Activated CD8-positive, alpha-beta T cell treated with anti-CD3 and anti-CD28 coated beads, Interleukin-2, amount 10 ng/mL, durations not matched to agents 7 days and 5 days (primary cell): ENCODE results near the gene LRRC45. TPM values are rescaled to one million over a fixed set of nuclear protein-coding genes. Genes with fewer than 3 reads are reported as not detected.

Source experiments
- ATAC-seq: fragments of 150-1000 bp; cut with Tn5 transposase; one replicate; pipeline ENCODE4 v1.10.0; 2021; ENCODE audit warnings: moderate library complexity
- CTCF ChIA-PET: fragments of 350-600 bp; sonication (Branson Sonifier 250); formaldehyde crosslinking; loops from one replicate; lab custom pipeline; 2021; ENCODE audit warnings: antibody characterized with exemption; lab: Charles Lee
- POLR2A ChIA-PET: fragments of 350-600 bp; sonication (Branson Sonifier 250); formaldehyde crosslinking; loops from one replicate; lab custom pipeline; 2021; ENCODE audit warnings: antibody characterized with exemption; lab: Charles Lee
- DNase-seq: peaks from one replicate; pipeline ENCODE4 v3.0.0-alpha.2; 2020
- H3K27ac Mint-ChIP-seq: one replicate; pipeline ENCODE4 v1.8.0; 2021; ENCODE audit warnings: mild to moderate bottlenecking, mixed read lengths
- H3K27me3 Mint-ChIP-seq: one replicate; pipeline ENCODE4 v1.8.0; 2021; ENCODE audit warnings: low read depth, mixed read lengths
- H3K36me3 Mint-ChIP-seq: one replicate; pipeline ENCODE4 v1.8.0; 2021; ENCODE audit warnings: low read depth, mixed read lengths
- H3K4me1 Mint-ChIP-seq: one replicate; pipeline ENCODE4 v1.8.0; 2021; ENCODE audit warnings: low read depth, mixed read lengths
- H3K4me3 Mint-ChIP-seq: one replicate; pipeline ENCODE4 v1.8.0; 2021; ENCODE audit warnings: mild to moderate bottlenecking, mixed read lengths
- H3K9me3 Mint-ChIP-seq: one replicate; pipeline ENCODE4 v1.8.0; 2022; ENCODE audit warnings: mixed read lengths; ENCODE audit not compliant: insufficient read depth
- total RNA-seq, 2 experiments: library from RNA; stranded (reverse); gene quantifications; one replicate each; pipeline ENCODE4 v1.2.3, GENCODE V29; 2021

Gene LRRC45
- total RNA-seq, 2 experiments from 2014 or later = 58.3 to 58.9 TPM

DNA sequence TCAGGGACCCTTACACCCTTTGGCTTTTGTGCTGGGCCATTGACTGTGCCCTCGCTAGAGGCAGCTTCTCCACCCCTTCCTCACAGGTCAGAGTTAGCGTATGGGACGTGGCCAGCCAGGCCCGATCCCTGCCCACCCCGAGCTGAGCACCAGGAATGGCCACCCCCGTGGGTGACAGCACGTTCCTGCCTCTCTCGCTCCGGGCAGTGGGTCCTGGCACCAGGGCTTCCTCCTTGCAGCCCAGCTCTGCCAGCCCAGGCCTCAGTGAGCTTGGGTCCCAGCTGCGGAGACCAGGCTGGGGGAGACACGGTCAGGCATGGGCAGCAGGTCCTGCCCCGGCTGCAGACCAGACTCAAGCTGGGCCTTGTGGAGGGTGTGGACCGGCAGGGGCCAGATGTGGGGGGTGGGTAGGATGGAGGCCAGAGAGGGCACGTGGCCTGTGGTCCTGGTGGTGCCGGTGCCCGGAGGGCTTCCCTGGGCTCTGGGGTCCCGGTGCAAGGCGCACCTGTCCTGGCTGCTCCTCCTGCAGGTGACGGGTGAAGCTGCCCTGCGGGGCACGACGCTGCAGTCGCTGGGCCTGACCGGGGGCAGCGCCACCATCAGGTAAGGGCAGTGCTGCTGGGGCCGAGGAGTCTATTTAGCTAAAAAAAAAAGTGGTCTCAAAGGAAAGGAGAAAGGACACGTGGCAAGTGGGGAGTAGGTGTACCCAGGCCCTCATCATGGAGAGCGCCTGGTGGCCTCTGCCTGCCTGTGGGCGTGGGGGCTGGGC is 27.5 kb upstream of the LRRC45 start:
- Mint-ChIP-seq H3K4me1 (no peaks in the 10 kb centered on the region), H3K9me3 (no peaks in the 10 kb centered on the region), H3K36me3 (no peaks in the 10 kb centered on the region), H3K4me3 (no peak overlapping the region), H3K27me3 (no peaks in the 10 kb centered on the region), H3K27ac (no peak overlapping the region)
- CTCF ChIA-PET = interaction anchor here (1.0 kb wide), 1 partner anchor 36 kb away, joined by 3 read pairs; no protein-coding TSS in a partner anchor
- POLR2A ChIA-PET = no interaction called here
- DNase-seq = no peak
- no peak for ATAC-seq

DNA sequence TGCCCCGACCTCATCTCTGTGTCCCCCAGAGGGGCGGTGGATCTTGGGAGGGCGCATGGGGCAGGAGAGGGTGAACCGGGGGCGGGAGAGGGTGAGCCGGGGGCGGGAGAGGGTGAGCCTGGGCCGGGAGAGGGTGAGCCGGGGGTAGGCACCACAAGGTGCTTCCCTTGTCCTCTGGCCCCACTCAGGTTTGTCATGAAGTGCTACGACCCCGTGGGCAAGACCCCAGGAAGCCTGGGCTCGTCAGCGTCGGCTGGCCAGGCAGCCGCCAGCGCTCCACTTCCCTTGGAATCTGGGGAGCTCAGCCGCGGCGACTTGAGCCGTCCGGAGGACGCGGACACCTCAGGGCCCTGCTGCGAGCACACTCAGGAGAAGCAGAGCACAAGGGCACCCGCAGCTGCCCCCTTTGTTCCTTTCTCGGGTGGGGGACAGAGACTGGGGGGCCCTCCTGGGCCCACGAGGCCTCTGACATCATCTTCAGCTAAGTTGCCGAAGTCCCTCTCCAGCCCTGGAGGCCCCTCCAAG is 26.8 kb upstream of the LRRC45 start:
- Mint-ChIP-seq H3K27ac (no peak overlapping the region), H3K9me3 (no peaks in the 10 kb centered on the region), H3K36me3 (no peaks in the 10 kb centered on the region), H3K4me3 (no peak overlapping the region), H3K27me3 (no peaks in the 10 kb centered on the region), H3K4me1 (no peaks in the 10 kb centered on the region)
- ATAC-seq (no peak), DNase-seq (no peak)
- CTCF ChIA-PET = no interaction called here
- POLR2A ChIA-PET = interaction anchor here (1.1 kb wide), 1 partner anchor 26 kb away, joined by 3 read pairs; no protein-coding TSS in a partner anchor

DNA sequence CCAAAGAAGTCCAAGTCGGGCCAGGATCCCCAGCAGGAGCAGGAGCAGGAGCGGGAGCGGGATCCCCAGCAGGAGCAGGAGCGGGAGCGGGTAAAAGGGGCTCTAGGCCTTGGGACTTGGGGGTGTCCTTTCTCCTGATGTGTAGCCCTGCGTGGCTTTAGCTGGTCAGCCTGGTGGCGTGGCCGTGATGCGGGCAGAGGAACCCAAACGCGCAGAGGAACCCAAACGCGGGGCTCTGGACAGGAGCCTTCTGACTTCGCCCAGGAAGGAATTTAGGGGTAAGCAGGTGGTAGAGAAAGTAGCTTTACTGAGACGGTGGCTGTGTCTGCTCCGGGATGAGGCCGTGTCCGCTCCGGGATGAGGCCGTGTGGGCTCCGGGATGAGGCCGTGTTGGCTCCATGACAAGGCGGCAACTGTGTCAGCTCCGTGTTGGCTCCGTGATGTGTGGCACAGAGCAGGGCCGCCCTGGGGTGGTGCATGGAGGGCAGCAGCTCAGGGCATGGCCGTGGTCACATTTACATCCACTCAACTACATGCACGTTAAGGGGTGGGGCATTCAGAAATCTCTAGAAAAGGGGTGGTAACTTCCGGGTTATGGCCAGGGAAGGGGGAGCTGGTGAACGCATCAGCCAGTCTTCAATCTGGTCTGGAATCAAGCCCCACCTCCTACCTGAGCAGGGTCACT is 26.2 kb upstream of the LRRC45 start:
- H3K27me3 Mint-ChIP-seq = no peaks in the 10 kb centered on the region
- H3K36me3 Mint-ChIP-seq = no peaks in the 10 kb centered on the region
- POLR2A ChIA-PET = interaction anchor here (1.1 kb wide), 1 partner anchor 25 kb away, joined by 3 read pairs; no protein-coding TSS in a partner anchor
- H3K27ac Mint-ChIP-seq = no peak overlapping the region
- no peak for ATAC-seq
- no peaks in the 10 kb centered on the region for H3K9me3 Mint-ChIP-seq
- CTCF ChIA-PET = no interaction called here
- no peak for DNase-seq
- H3K4me3 Mint-ChIP-seq = no peak overlapping the region
- H3K4me1 Mint-ChIP-seq = no peaks in the 10 kb centered on the region

DNA sequence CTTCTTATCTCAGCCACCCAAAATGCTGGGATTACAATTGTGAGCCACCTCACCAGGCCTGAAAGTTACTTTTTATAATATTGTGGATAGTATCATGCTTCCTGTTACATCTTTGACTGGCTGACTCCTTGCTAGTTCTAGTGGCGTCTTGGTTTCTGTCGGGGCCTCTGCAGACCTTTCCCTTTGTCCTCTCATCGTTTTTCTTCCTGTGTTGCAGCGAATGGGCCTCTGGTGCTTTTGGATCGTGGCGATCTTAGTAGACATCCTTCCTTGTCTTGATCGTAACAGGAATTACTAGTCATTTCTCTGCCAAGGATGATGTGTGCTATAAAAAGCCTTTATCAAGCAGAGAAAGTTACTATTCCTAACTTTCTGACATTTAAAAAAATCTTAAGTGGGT is 24.9 kb upstream of the LRRC45 start:
- no peaks in the 10 kb centered on the region for H3K27me3 Mint-ChIP-seq
- no peak overlapping the region for H3K4me3 Mint-ChIP-seq
- ATAC-seq = no peak
- ChIA-PET POLR2A (no interaction called here), CTCF (no interaction called here)
- no peak overlapping the region for H3K27ac Mint-ChIP-seq
- DNase-seq = no peak
- H3K9me3 Mint-ChIP-seq = no peaks in the 10 kb centered on the region
- H3K4me1 Mint-ChIP-seq = no peaks in the 10 kb centered on the region
- H3K36me3 Mint-ChIP-seq = no peaks in the 10 kb centered on the region

DNA sequence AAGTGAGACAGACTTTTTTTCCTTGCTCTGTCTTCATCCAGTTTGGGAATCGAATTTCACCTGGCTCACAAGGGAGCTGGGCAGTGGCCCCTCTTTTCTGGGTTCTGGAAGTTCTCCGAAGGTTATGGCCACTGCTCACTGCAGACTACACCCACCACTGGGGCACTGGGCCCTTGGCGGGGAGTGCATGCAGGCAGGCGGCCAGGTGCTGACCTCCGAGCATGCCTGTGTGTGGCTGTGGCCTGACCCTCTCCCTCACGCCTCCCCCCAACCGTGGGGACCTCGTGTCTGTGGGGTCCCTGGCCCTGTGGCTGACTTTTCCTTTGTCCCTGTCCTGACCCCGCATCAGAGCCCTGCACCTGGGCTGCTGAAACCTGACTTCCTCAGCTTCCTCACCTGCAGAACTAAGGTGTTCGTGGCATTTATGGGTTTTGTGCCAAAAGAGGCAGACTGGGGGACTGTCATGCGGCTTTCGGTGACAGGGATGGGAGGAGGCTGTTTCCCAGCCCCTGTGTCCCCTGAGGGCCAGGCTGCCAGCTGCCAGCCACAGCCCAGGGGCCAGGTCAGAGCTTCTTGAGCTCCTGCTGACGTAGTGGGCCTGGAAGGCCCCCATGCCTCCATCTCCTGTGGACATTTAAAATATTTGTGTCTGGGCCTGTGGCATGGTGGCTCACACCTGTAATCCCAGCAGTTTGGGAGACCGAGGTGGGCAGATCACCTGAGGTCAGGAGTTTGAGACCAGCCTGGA is 24.2 kb upstream of the LRRC45 start:
- Mint-ChIP-seq H3K4me1 (no peaks in the 10 kb centered on the region), H3K9me3 (no peaks in the 10 kb centered on the region), H3K4me3 (no peak overlapping the region), H3K27me3 (no peaks in the 10 kb centered on the region), H3K27ac (no peak overlapping the region), H3K36me3 (no peaks in the 10 kb centered on the region)
- ATAC-seq (no peak), DNase-seq (no peak)
- ChIA-PET POLR2A (interaction anchor here (0.6 kb wide), 1 partner anchor 44 kb away, joined by 4 read pairs; no protein-coding TSS in a partner anchor), CTCF (no interaction called here)

DNA sequence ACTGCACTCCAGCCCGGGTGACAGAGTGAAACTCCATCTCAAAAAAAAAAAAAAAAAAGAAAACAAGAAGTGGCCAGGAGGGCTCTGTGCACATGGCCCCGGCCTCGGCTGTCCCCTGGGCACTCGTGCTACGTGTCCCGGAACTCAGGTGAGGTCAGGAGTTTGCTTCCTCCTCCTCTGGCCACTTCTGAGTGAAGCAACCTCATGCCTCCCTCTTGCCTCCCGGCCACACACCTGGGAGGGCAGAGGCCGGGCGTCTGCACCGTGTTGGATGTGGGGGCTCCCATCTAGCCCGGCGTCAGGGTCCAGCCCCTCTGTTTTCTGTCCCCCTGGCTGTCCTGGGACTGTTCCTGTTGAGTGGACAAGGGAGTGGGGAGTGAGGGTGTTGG is 23.5 kb upstream of the LRRC45 start:
- Mint-ChIP-seq H3K9me3 (no peaks in the 10 kb centered on the region), H3K4me3 (no peak overlapping the region), H3K4me1 (no peaks in the 10 kb centered on the region), H3K27me3 (no peaks in the 10 kb centered on the region), H3K36me3 (no peaks in the 10 kb centered on the region), H3K27ac (no peak overlapping the region)
- no peak for DNase-seq
- CTCF ChIA-PET = no interaction called here
- POLR2A ChIA-PET = no interaction called here
- no peak for ATAC-seq

DNA sequence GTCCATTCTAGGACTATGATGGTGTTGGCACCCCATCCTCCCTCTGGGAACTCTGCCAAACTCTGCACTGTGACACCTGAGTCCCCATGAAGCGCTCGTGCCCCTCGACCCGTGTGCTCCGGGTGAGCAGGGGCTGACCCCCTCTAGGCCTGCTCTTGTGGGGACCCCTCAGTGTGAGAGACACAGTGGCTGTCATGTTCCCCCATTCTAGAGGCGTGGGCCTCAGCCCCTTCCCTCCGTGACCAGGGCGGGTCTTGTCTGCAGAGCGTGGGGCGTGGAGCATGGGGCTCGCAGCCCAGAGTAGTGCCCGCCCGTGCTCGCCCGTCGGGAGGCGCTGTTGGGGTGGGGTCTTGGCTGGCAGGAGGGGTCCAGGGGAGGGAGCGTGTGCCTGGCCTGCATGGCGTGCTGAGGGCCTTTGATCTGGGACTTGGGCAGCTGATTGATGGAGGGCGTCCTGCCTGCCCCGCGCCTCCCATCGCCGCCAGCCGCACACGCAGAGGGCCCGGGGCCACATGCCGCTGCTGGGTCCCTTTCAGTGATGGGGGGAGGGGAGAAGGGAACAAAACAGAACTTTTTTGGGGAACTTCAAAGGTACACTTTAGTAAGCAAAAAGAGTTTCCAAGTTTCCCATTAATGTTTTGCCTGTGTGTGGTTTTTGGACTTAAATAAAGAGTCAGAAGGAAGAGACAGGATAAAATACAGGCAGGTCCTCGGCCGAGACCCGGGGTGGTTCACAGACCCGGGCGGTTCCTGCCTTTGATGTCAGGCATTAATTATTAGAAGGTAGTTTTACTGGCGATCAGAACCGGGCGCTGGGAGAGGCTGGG is 22.9 kb upstream of the LRRC45 start:
- no peak overlapping the region for H3K4me3 Mint-ChIP-seq
- CTCF ChIA-PET = no interaction called here
- no peak for ATAC-seq

DNA sequence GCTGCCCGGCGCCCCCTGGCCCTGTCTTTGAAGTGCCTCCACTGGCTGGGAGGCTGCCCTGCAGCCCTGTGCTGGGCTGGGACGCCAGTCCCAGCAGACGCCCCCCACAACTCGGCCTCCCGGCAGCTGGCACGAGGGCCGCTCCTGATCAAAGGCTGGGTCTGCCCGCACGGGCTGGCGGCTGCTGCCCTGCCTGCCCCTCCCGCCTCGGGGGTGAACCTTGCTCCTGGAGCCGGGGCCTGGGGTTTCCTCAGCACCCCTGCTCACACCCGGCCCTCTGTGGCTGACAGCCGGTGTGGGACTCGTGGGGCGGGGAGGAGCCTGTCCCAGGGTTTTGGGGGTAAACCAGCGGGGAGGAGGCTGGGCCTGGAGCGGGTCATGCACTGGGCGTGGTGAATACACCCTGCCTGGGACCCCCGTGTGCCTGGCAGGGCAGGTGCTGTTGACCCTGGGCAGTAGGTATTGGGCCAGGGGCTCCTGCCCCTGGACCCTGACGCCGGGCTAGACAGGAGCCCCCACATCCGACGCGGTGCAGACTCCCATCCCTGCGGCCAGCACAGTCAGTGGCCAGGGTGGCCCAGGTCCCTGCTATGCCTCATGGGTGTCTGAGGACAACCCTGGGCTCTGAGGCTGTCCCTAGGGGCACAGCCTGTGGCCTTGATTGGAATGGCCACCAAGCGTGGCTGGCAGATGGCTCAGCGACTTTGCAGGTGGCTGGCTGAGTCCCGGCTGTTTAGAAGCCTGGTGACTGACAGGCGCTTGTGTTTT is 22.1 kb upstream of the LRRC45 start:
- H3K27ac Mint-ChIP-seq = no peak overlapping the region
- H3K36me3 Mint-ChIP-seq = no peaks in the 10 kb centered on the region
- H3K9me3 Mint-ChIP-seq = no peaks in the 10 kb centered on the region
- no peaks in the 10 kb centered on the region for H3K4me1 Mint-ChIP-seq
- no peak for ATAC-seq
- ChIA-PET CTCF (no interaction called here), POLR2A (no interaction called here)
- H3K27me3 Mint-ChIP-seq = no peaks in the 10 kb centered on the region
- DNase-seq = no peak
- H3K4me3 Mint-ChIP-seq = no peak overlapping the region

More for the DNA sequence above, 22.9 kb upstream of the LRRC45 start:
- no peak for DNase-seq
- no peaks in the 10 kb centered on the region for H3K4me1 Mint-ChIP-seq
- H3K36me3 Mint-ChIP-seq = no peaks in the 10 kb centered on the region
- H3K27me3 Mint-ChIP-seq = no peaks in the 10 kb centered on the region
- POLR2A ChIA-PET = no interaction called here
- no peak overlapping the region for H3K27ac Mint-ChIP-seq
- H3K9me3 Mint-ChIP-seq = no peaks in the 10 kb centered on the region

DNA sequence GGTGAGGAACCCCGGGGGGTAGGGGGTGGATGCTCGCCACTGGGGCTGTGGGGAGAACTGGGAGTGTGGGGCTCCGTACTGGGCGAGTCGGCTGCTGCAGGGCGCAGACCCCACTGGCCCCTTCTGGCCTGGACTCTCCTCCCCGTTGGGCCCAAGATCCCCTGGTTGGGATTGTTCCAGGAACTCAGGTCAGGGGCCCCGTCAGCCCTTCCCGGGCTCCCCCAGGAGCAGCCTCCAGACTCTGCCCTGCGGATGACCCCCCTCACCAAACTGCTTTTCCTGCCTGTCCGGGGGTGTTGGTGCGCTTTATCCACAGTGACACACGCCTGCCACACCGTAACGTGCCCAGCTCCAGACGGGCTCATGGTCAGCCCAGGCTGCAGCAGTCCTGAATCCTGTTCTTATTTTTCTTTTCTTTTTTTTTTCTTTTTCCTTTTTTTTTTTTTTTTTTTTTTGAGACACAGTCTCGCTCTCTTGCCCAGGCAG is 21.5 kb upstream of the LRRC45 start:
- Mint-ChIP-seq H3K27ac (no peak overlapping the region), H3K36me3 (no peaks in the 10 kb centered on the region), H3K4me1 (no peaks in the 10 kb centered on the region), H3K4me3 (no peak overlapping the region), H3K27me3 (no peaks in the 10 kb centered on the region), H3K9me3 (no peaks in the 10 kb centered on the region)
- ChIA-PET POLR2A (no interaction called here), CTCF (no interaction called here)
- no peak for ATAC-seq
- no peak for DNase-seq

DNA sequence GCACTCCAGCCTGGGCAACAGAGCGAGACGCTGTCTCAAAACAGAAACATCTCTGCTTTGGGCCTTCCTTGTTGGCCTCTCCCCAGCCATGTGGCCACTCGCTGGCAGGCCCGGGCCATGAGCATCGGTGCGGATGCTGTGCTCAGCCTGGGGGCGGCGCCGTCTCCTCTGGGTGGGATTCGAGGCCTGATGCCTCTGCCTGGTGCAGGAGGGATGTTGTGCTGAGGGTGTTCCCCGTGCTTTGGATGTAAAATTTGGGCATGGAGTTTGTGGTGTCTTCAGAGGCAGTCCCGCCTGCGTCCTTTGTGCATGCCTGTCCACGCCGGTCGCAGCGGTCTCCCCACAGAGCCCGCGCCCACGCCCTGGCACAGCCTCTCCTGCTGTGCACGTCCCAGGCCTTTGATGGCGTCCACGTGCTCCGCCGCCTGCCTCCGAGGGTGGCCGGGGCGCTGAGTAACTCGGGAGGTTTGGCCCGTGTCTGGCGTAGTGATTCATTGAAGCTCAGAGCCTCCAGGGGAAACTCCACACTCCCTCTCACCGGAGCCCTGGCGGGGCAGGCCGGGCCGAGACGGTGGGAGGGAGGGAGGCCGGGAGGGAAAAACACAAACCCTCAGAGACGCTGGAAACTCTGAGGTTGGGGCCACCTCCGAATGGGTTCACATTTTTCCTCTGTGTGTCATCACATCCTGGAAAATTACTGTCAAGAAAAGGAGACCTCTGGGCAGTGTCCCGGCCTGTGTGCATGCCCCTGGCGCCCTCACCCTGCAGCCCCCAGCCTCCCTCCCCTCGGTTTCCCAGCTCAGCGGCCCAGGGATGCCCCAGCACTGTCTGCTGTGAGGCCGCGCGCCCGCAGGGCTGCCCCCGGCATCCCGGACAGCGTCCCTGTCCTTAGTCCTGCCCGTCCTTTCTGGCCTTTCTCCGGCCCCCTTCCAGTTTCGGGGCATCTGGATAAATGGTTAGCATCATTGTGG is 19.4 kb upstream of the LRRC45 start:
- H3K4me1 Mint-ChIP-seq = peaks cover 2% of the 10 kb centered on the region
- ATAC-seq (no peak), DNase-seq (no peak)
- no peak overlapping the region for H3K27ac Mint-ChIP-seq
- no peaks in the 10 kb centered on the region for H3K9me3 Mint-ChIP-seq
- POLR2A ChIA-PET = interaction anchor here (0.6 kb wide), 1 partner anchor 63 kb away, joined by 6 read pairs; no protein-coding TSS in a partner anchor
- CTCF ChIA-PET = interaction anchor here (0.9 to 1.1 kb wide), 2 partner anchors 16 to 44 kb away, joined by 3 read pairs; no protein-coding TSS in a partner anchor
- H3K36me3 Mint-ChIP-seq = no peaks in the 10 kb centered on the region
- H3K4me3 Mint-ChIP-seq = no peak overlapping the region
- no peaks in the 10 kb centered on the region for H3K27me3 Mint-ChIP-seq
